ENCODE data around the gene ACOT12.

ACOT12 gene

GRCh38 chr5:81427566-81427965 lies 33.6 kb upstream of the ACOT12 start:
- no peak for TF ChIP-seq CTCF (IDR thresholded peaks at IDR 0.05; ENCODE audit: control insufficient read depth, insufficient read depth, low read depth, low read length, missing control alignments)
- no peak overlapping the region for H3K4me3 ChIP-seq (ENCODE audit: control insufficient read depth, low read depth, low read length)
- no peak for DNase-seq (ENCODE audit: low read depth)

GRCh38 chr5:81426359-81427030 lies 32.6 kb upstream of the ACOT12 start:
- no peak for DNase-seq (ENCODE audit: low read depth)
- TF ChIP-seq CTCF (IDR thresholded peaks at IDR 0.05; ENCODE audit: control insufficient read depth, insufficient read depth, low read depth, low read length, missing control alignments): no peak
- no peak overlapping the region for H3K4me3 ChIP-seq (ENCODE audit: control insufficient read depth, low read depth, low read length)

GRCh38 chr5:81425569-81425968 lies 31.6 kb upstream of the ACOT12 start:
- DNase-seq (ENCODE audit: low read depth): peak; percentile 32
- H3K4me3 ChIP-seq (ENCODE audit: control insufficient read depth, low read depth, low read length): no peak overlapping the region
- TF ChIP-seq CTCF (IDR thresholded peaks at IDR 0.05; ENCODE audit: control insufficient read depth, insufficient read depth, low read depth, low read length, missing control alignments): peak; percentile 28

- DNase-seq (ENCODE audit: low read depth): no peak
- no peak for TF ChIP-seq CTCF (IDR thresholded peaks at IDR 0.05; ENCODE audit: control insufficient read depth, insufficient read depth, low read depth, low read length, missing control alignments)
Measured at GRCh38 chr5:81424728-81425127, 30.8 kb upstream of the ACOT12 start.

GRCh38 chr5:81422671-81423070 lies 28.7 kb upstream of the ACOT12 start:
- no peak for TF ChIP-seq CTCF (IDR thresholded peaks at IDR 0.05; ENCODE audit: control insufficient read depth, insufficient read depth, low read depth, low read length, missing control alignments)
- DNase-seq (ENCODE audit: low read depth): peak; percentile 74
- no peak overlapping the region for H3K4me3 ChIP-seq (ENCODE audit: control insufficient read depth, low read depth, low read length)

More at GRCh38 chr5:81424728-81425127, 30.8 kb upstream of the ACOT12 start:
- H3K4me3 ChIP-seq (ENCODE audit: control insufficient read depth, low read depth, low read length): no peak overlapping the region

GRCh38 chr5:81420039-81420667 lies 26.2 kb upstream of the ACOT12 start:
- peak; percentile 87 for DNase-seq (ENCODE audit: low read depth)
- no peak for TF ChIP-seq CTCF (IDR thresholded peaks at IDR 0.05; ENCODE audit: control insufficient read depth, insufficient read depth, low read depth, low read length, missing control alignments)
- H3K4me3 ChIP-seq (ENCODE audit: control insufficient read depth, low read depth, low read length): no peak overlapping the region
